ENCODE data around the gene RAB11FIP3. TPM values are rescaled to one million over a fixed set of nuclear protein-coding genes. Genes with fewer than 3 reads are reported as not detected.
A peak's percentile ranks its signal among the peaks of the same experiment; 100 is the strongest.

RAB11FIP3 gene
- total RNA-seq, 1 experiment from 2014 or later, result 37.1 TPM

- Histone ChIP-seq H4K5ac (ENCODE audit: insufficient read length, low read depth, low read length) (no peak overlapping the region), H2BK120ac (ENCODE audit: low read depth, low read length, poor library complexity, severe bottlenecking) (no peak overlapping the region), H2BK20ac (ENCODE audit: low read depth, low read length, poor library complexity, severe bottlenecking) (no peak overlapping the region), H4K91ac (ENCODE audit: insufficient read length, low read depth, low read length) (no peak overlapping the region), H3K14ac (ENCODE audit: insufficient read depth, low read length) (no peak overlapping the region), H2AFZ (ENCODE audit: low read length) (no peak overlapping the region), H3K27me3 (ENCODE audit: insufficient read depth, low read length) (no peaks in the 10 kb centered on the region), H3K23me2 (ENCODE audit: insufficient read length, low read depth, low read length, poor library complexity, severe bottlenecking) (no peaks in the 10 kb centered on the region), H3K9ac (ENCODE audit: extremely low read depth, insufficient read length, low read length) (no peak overlapping the region), H3K4me2 (ENCODE audit: insufficient read depth, insufficient read length, low read length) (no peak overlapping the region), H2BK12ac (ENCODE audit: insufficient read length, low read depth, low read length) (no peak overlapping the region), H4K20me1 (ENCODE audit: control insufficient read depth, insufficient read depth, insufficient read length) (no peaks in the 10 kb centered on the region), H3K4me1 (ENCODE audit: insufficient read depth, low read length) (no peaks in the 10 kb centered on the region; the same call in 1 of the 2 replicates), H3K23ac (ENCODE audit: insufficient read length, low read depth, low read length) (no peak overlapping the region), H3K18ac (ENCODE audit: insufficient read length, low read depth, low read length) (no peak overlapping the region), H4K8ac (replicated peaks; ENCODE audit: insufficient read length, low read depth, low read length) (no peak overlapping the region), H2BK15ac (ENCODE audit: low read depth, low read length) (no peak overlapping the region), H3K56ac (ENCODE audit: insufficient read length, low read depth, low read length) (no peak overlapping the region), H3K27ac (ENCODE audit: insufficient read length, low read depth, low read length) (no peak overlapping the region), H2BK5ac (ENCODE audit: insufficient read length, low read length) (no peak overlapping the region), H3T11ph (ENCODE audit: low read length) (no peak overlapping the region), H3K79me1 (ENCODE audit: insufficient read depth, low read depth, low read length, poor library complexity, severe bottlenecking) (no peaks in the 10 kb centered on the region), H3K79me2 (ENCODE audit: insufficient read depth, low read length) (no peaks in the 10 kb centered on the region), H2AK5ac (ENCODE audit: insufficient read length, low read length) (no peak overlapping the region), H3K4ac (ENCODE audit: low read depth, low read length) (no peak overlapping the region), H3K9me3 (ENCODE audit: control insufficient read depth, low read depth, low read length) (no peaks in the 10 kb centered on the region)
- Mint-ChIP-seq H3K4me1 (peaks cover 29 to 32% of the 10 kb centered on the region in 2 experiments), H3K4me3 (peak overlapping the region in 1 of 2 experiments; percentile 23; a peak in 1 of 5 replicates), H3K9me3 (peaks cover 7 to 14% of the 10 kb centered on the region in 2 experiments), H3K27me3 (ENCODE audit: low read depth) (no peaks in the 10 kb centered on the region), H3K36me3 (ENCODE audit: insufficient read depth in 1 of 3, low read depth in 3 of 3) (peaks cover 7 to 12% (median 8%) of the 10 kb centered on the region in 3 experiments; a peak in 5 of 7 replicates), H3K27ac (no peak overlapping the region; a peak in 1 of 7 replicates)
- peak; percentile 98 for TF ChIP-seq CTCF (conservative IDR thresholded peaks at IDR 0.05)
- no CpG with 5 or more reads among the region's 7 CpGs for WGBS (ENCODE audit: extremely low coverage, insufficient read length, low lambda C conversion rate)
- peak; percentile 89 for DNase-seq
Observed at GRCh38 chr16:391885-392335, 33.5 kb upstream of the RAB11FIP3 start.
